WI38 (cell line): ENCODE results near the gene NOD1.

Source experiments
- H3K4me3 ChIP-seq: 2 replicates; pipeline ENCODE4 v1.5.1; 2011; ENCODE audit warnings: low read depth, mild to moderate bottlenecking, control low read depth, low read length
- TF ChIP-seq, protein P1 (sequence below): IDR thresholded peaks from 2 replicates; pipeline ENCODE4 v1.5.1; 2012; ENCODE audit warnings: low read depth, mild to moderate bottlenecking, control low read depth, low read length

NOD1 gene

DNA sequence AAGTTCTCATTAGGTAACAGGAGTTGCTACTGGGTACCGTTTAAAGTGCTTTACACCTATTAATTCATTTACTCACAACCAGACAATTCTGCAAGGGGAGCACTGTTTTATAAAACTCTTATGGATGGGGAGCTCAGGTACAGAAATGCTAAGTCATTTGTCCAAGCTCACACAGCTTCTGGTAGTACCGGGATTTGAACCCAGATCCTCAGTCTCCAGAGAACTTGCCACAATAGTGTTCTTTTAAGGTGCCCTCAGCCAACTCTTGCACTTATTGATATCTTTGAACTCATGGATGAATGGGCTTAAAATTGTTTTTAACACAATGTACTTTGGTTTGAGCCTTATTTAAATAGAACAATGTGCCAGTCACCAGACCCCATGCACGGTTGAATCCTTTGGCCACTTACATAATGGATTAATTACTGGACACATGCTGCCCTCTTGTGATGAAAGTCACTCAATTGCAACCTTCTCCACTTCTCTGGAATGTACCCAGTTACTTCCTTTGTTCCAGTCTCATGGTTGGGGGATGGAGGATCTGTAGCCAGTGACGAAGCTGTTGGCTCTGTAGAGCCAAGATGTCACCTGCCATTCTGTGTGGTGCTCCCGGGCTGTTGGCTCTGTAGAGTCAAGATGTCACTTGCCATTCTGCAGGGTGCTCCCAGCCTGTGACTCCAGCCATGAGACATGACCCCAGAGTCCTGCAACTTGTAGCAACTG is 65.6 kb downstream of the NOD1 start:
- TF ChIP-seq, protein P1, sequence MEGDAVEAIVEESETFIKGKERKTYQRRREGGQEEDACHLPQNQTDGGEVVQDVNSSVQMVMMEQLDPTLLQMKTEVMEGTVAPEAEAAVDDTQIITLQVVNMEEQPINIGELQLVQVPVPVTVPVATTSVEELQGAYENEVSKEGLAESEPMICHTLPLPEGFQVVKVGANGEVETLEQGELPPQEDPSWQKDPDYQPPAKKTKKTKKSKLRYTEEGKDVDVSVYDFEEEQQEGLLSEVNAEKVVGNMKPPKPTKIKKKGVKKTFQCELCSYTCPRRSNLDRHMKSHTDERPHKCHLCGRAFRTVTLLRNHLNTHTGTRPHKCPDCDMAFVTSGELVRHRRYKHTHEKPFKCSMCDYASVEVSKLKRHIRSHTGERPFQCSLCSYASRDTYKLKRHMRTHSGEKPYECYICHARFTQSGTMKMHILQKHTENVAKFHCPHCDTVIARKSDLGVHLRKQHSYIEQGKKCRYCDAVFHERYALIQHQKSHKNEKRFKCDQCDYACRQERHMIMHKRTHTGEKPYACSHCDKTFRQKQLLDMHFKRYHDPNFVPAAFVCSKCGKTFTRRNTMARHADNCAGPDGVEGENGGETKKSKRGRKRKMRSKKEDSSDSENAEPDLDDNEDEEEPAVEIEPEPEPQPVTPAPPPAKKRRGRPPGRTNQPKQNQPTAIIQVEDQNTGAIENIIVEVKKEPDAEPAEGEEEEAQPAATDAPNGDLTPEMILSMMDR = peak; percentile 49; the same call in 1 of the 2 replicates
- H3K4me3 ChIP-seq = no peak overlapping the region

- H3K4me3 ChIP-seq = no peak overlapping the region
- TF ChIP-seq, protein P1 = no peak
Measured at GRCh38 chr7:30411897-30412296, 66.7 kb downstream of the NOD1 start.

DNA sequence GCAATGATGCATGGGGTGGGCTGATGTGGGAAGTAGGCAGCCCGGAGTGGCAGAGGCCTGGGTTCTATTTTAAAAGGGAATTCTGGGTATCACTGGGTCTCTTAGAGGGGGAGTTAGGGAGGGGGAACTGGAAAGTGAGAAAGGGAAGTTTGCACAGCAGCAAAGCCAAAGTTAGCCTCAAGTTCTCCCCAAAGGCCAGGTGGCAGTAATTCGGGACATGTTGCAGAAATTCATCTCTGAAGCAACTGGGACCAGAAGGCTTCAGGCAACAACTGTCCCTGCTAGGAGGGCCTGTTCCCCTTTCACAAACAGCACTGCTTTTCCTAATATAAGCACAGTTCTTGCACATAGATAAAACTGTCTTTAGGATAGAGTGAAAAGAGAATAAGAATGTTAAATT is 67.4 kb downstream of the NOD1 start:
- TF ChIP-seq, protein P1 = no peak
- no peak overlapping the region for H3K4me3 ChIP-seq

GRCh38 chr7:30406664-30407425 is 71.7 kb downstream of the NOD1 start:
- H3K4me3 ChIP-seq = no peak overlapping the region
- TF ChIP-seq, protein P1 = no peak

GRCh38 chr7:30405179-30405578 is 73.4 kb downstream of the NOD1 start:
- no peak overlapping the region for H3K4me3 ChIP-seq
- TF ChIP-seq, protein P1 = no peak

DNA sequence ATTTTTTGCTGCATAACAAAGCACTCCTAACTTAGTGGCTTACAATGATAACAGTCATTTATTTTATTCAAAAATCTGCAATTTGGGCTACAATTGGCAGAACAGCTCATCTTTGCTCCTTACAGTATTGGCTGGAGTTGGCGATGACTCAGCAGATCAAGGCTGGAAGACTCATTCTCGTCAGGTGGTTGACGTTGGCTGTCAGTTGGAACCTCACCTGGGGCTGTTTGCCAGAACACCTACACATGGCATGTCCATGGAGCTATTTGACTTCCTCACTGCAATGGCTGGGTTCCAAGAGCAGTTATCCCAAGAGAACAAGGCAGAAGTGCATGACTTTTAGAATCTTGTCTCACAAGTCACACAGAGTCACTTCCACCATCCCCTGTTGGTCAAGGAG is 75.1 kb downstream of the NOD1 start:
- TF ChIP-seq, protein P1 = no peak
- no peak overlapping the region for H3K4me3 ChIP-seq

DNA sequence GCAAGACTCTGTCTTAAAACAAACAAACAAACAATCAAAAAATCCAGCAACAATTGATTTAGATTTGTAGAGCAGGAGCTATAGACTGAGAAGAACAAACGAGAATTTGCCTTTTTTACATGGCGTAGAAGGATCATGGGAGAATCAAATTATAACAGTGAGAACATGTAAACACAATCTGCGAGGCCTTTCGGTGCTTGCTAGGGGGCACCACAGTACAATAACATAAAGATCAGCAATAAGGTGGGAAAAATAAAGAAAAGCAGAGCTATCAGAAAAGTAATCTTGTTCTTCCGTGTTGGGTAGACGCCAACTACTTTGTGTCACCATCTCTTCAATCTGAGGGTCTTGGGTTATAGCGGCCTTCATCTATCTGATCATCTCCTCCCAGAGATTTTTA is 82.2 kb downstream of the NOD1 start:
- no peak overlapping the region for H3K4me3 ChIP-seq
- TF ChIP-seq, protein P1 = no peak
